ENCODE data around the gene GATB. TPM values are rescaled to one million over a fixed set of nuclear protein-coding genes. Genes with fewer than 3 reads are reported as not detected.

GATB gene
- total RNA-seq, 1 donor from 2014 or later: 11.1 TPM

GRCh38 chr4:151719956-151720334, 40.9 kb downstream of the GATB start:
- FAIRE-seq (no peak), DNase-seq (ENCODE audit: low read depth) (no peak)
- no peaks in the 10 kb centered on the region for H3K27me3 ChIP-seq (ENCODE audit: control insufficient read depth, insufficient read depth, low read length)
- TF ChIP-seq CTCF (IDR thresholded peaks at IDR 0.05; ENCODE audit: insufficient read depth, low read length, severe bottlenecking): no peak
- H3K36me3 ChIP-seq (ENCODE audit: control insufficient read depth, insufficient read depth, low read length): peaks cover 3% of the 10 kb centered on the region
- no peak overlapping the region for H3K4me3 ChIP-seq (ENCODE audit: low read depth, low read length)

GRCh38 chr4:151718984-151719955, 41.5 kb downstream of the GATB start:
- Histone ChIP-seq H3K27me3 (ENCODE audit: control insufficient read depth, insufficient read depth, low read length) (no peaks in the 10 kb centered on the region), H3K36me3 (ENCODE audit: control insufficient read depth, insufficient read depth, low read length) (peaks cover 3% of the 10 kb centered on the region), H3K4me3 (ENCODE audit: low read depth, low read length) (no peak overlapping the region)
- no peak for TF ChIP-seq CTCF (IDR thresholded peaks at IDR 0.05; ENCODE audit: insufficient read depth, low read length, severe bottlenecking)
- DNase-seq (ENCODE audit: low read depth) (no peak), FAIRE-seq (peak; percentile 64)

- Histone ChIP-seq H3K27me3 (ENCODE audit: control insufficient read depth, insufficient read depth, low read length) (no peaks in the 10 kb centered on the region), H3K4me3 (ENCODE audit: low read depth, low read length) (no peak overlapping the region), H3K36me3 (ENCODE audit: control insufficient read depth, insufficient read depth, low read length) (peaks cover 3% of the 10 kb centered on the region)
- DNase-seq (ENCODE audit: low read depth): no peak
- FAIRE-seq: peak; percentile 50
- no peak for TF ChIP-seq CTCF (IDR thresholded peaks at IDR 0.05; ENCODE audit: insufficient read depth, low read length, severe bottlenecking)
Observed at GRCh38 chr4:151717909-151718628, 42.7 kb downstream of the GATB start.

- Histone ChIP-seq H3K36me3 (ENCODE audit: control insufficient read depth, insufficient read depth, low read length) (peaks cover 3% of the 10 kb centered on the region), H3K4me3 (ENCODE audit: low read depth, low read length) (no peak overlapping the region), H3K27me3 (ENCODE audit: control insufficient read depth, insufficient read depth, low read length) (no peaks in the 10 kb centered on the region)
- TF ChIP-seq CTCF (IDR thresholded peaks at IDR 0.05; ENCODE audit: insufficient read depth, low read length, severe bottlenecking): no peak
- DNase-seq (ENCODE audit: low read depth) (no peak), FAIRE-seq (no peak)
Observed at GRCh38 chr4:151717314-151717713, 43.5 kb downstream of the GATB start.

GRCh38 chr4:151716324-151716723, 44.5 kb downstream of the GATB start:
- no peak for TF ChIP-seq CTCF (IDR thresholded peaks at IDR 0.05; ENCODE audit: insufficient read depth, low read length, severe bottlenecking)
- DNase-seq (ENCODE audit: low read depth) (no peak), FAIRE-seq (no peak)
- Histone ChIP-seq H3K4me3 (ENCODE audit: low read depth, low read length) (no peak overlapping the region), H3K27me3 (ENCODE audit: control insufficient read depth, insufficient read depth, low read length) (no peaks in the 10 kb centered on the region), H3K36me3 (ENCODE audit: control insufficient read depth, insufficient read depth, low read length) (peaks cover 3% of the 10 kb centered on the region)
